Panc1 (cell line): ENCODE data around the gene STOX2. TPM values are rescaled to one million over a fixed set of nuclear protein-coding genes. Genes with fewer than 3 reads are reported as not detected.

Experiments used
- ATAC-seq: fragments of 200-7000 bp; cut with Tn5 transposase; 2 replicates; pipeline ENCODE4 v1.9.1; 2020; ENCODE audit warnings: mild to moderate bottlenecking, moderate library complexity
- BruUV-seq: library from RNA; stranded (reverse); fragments of 400-500 nt; replicated peaks from 2 replicates; lab custom pipeline; 2021; lab: Mats Ljungman, UMichigan
- CTCF ChIA-PET: fragments of 300-600 bp; sonication (Branson Sonifier 250); formaldehyde crosslinking; loops from one replicate; lab custom pipeline; 2022; ENCODE audit warnings: antibody characterized with exemption; lab: Charles Lee
- POLR2A ChIA-PET: fragments of 300-600 bp; sonication (Branson Sonifier 250); formaldehyde crosslinking; loops from one replicate; lab custom pipeline; 2022; ENCODE audit warnings: antibody characterized with exemption; lab: Charles Lee
- DNase-seq: peaks from one replicate; pipeline ENCODE4 v3.0.0-alpha.2; 2010; ENCODE audit warnings: low read depth, low spot score
- H3K27ac ChIP-seq: 2 replicates; pipeline ENCODE4 v1.5.1; 2011; ENCODE audit warnings: mild to moderate bottlenecking, low read length, inconsistent platforms
- H3K27me3 ChIP-seq: fragments of 200-500 bp; sonication (Bioruptor generic); 2 replicates; pipeline ENCODE4 v1.6.0; 2014; ENCODE audit warnings: low read length, inconsistent platforms; ENCODE audit not compliant: control insufficient read depth, insufficient read depth
- H3K36me3 ChIP-seq: fragments of 200-500 bp; sonication (Bioruptor generic); 2 replicates; pipeline ENCODE4 v1.5.1; 2014; ENCODE audit warnings: inconsistent platforms, mild to moderate bottlenecking, low read length, moderate library complexity; ENCODE audit not compliant: control insufficient read depth, insufficient read depth
- H3K4me1 ChIP-seq: 2 replicates; pipeline ENCODE4 v1.5.1; 2011; ENCODE audit warnings: inconsistent platforms, mild to moderate bottlenecking, low read length, moderate library complexity; ENCODE audit not compliant: control insufficient read depth, insufficient read depth
- H3K4me3 ChIP-seq, 2 experiments: 2 replicates each; pipeline ENCODE4 v1.5.1; 2011 to 2012; ENCODE audit warnings: low read depth in 2 of 2, low read length in 2 of 2, mild to moderate bottlenecking in 2 of 2, inconsistent platforms in 1 of 2, moderate library complexity in 1 of 2
- H3K9me3 ChIP-seq: fragments of 200-500 bp; sonication (Bioruptor generic); 2 replicates; pipeline ENCODE4 v1.5.1; 2014; ENCODE audit warnings: low read depth, mild to moderate bottlenecking, inconsistent platforms, low read length, moderate library complexity; ENCODE audit not compliant: control insufficient read depth, insufficient read depth
- POLR2AphosphoS5 ChIP-seq: IDR thresholded peaks from 2 replicates; pipeline ENCODE4 v1.6.1; 2012; ENCODE audit warnings: mild to moderate bottlenecking, low read depth, low read length, moderate library complexity
- REST ChIP-seq, 2 experiments: IDR thresholded peaks; 2 replicates each; pipeline ENCODE4 v1.6.1; 2011 to 2012; ENCODE audit warnings: low read depth in 2 of 2, control low read depth in 1 of 2, low read length in 1 of 2, mild to moderate bottlenecking in 1 of 2, moderate library complexity in 1 of 2; ENCODE audit not compliant: insufficient read depth in 1 of 2
- SIN3A ChIP-seq: IDR thresholded peaks from 2 replicates; pipeline ENCODE4 v1.6.1; 2012; ENCODE audit warnings: low read depth, mild to moderate bottlenecking, low read length, moderate library complexity, borderline replicate concordance; ENCODE audit not compliant: insufficient read depth
- TCF7L2 ChIP-seq: IDR thresholded peaks from 2 replicates; pipeline ENCODE4 v1.6.1; 2011; ENCODE audit warnings: mild to moderate bottlenecking, low read depth, low read length, inconsistent platforms
- in situ Hi-C: cut with HindIII; loops from 2 replicates; pipeline ENCODE4 v1.10.0; 2016; ENCODE audit warnings: low sequenced_read_pairs, low pct_unique_long_range_greater_than_20kb
- intact Hi-C: fragments of 100-400 bp; cut with micrococcal nuclease; formaldehyde crosslinking; loops from one replicate; pipeline ENCODE4 v1.10.0; 2022; ENCODE audit not compliant: unreplicated experiment
- total RNA-seq: library from RNA; stranded (reverse); gene quantifications from one replicate; pipeline ENCODE4 v1.2.1, GENCODE V29; 2021; ENCODE audit not compliant: unreplicated experiment
- TF ChIP-seq, protein P1 (sequence below): fragments of 450-650 bp; IDR thresholded peaks from 2 replicates; pipeline ENCODE4 v1.5.1; 2017; ENCODE audit warnings: mild to moderate bottlenecking

The STOX2 gene
- total RNA-seq, 1 experiment from 2014 or later: 10.6 TPM

DNA sequence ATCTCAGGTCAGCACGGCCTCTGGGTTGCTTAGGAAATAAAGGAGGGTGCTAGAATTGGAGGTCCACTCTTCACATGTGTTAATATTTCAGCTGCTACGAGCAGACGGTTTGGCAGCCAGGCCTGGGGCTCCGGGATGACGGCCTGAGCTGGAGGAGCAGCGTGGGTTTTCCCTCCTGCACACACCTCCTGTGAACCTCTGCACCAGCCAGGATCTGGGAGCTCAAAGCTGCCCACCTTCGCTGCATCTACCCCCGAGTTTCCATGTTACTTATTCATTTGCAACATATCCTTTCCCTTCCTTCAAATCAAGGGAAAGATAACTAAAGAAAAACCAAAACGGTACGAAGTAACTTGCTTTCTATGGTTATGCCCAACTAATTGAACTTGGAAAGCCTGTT, 13.6 kb downstream of the STOX2 start:
- H3K4me3 ChIP-seq: no peak overlapping the region
- BruUV-seq: no TSS peak
- no peak for TF ChIP-seq REST (IDR thresholded peaks at IDR 0.05; ENCODE audit: insufficient read depth in 1 of 2, low read depth in 2 of 2, low read length in 1 of 2)
- no peak for TF ChIP-seq TCF7L2
- no peak for TF ChIP-seq POLR2AphosphoS5
- TF ChIP-seq, protein P1, sequence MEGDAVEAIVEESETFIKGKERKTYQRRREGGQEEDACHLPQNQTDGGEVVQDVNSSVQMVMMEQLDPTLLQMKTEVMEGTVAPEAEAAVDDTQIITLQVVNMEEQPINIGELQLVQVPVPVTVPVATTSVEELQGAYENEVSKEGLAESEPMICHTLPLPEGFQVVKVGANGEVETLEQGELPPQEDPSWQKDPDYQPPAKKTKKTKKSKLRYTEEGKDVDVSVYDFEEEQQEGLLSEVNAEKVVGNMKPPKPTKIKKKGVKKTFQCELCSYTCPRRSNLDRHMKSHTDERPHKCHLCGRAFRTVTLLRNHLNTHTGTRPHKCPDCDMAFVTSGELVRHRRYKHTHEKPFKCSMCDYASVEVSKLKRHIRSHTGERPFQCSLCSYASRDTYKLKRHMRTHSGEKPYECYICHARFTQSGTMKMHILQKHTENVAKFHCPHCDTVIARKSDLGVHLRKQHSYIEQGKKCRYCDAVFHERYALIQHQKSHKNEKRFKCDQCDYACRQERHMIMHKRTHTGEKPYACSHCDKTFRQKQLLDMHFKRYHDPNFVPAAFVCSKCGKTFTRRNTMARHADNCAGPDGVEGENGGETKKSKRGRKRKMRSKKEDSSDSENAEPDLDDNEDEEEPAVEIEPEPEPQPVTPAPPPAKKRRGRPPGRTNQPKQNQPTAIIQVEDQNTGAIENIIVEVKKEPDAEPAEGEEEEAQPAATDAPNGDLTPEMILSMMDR: no peak
- no peak for TF ChIP-seq SIN3A
- no peaks in the 10 kb centered on the region for H3K27me3 ChIP-seq
- H3K27ac ChIP-seq: no peak overlapping the region
- DNase-seq (no peak), ATAC-seq (no peak)
- no peaks in the 10 kb centered on the region for H3K4me1 ChIP-seq
- no peaks in the 10 kb centered on the region for H3K36me3 ChIP-seq
- in situ Hi-C loops (no loop called here), intact Hi-C loops (no loop called here)
- POLR2A ChIA-PET: no interaction called here
- H3K9me3 ChIP-seq: no peaks in the 10 kb centered on the region
- CTCF ChIA-PET: no interaction called here

DNA sequence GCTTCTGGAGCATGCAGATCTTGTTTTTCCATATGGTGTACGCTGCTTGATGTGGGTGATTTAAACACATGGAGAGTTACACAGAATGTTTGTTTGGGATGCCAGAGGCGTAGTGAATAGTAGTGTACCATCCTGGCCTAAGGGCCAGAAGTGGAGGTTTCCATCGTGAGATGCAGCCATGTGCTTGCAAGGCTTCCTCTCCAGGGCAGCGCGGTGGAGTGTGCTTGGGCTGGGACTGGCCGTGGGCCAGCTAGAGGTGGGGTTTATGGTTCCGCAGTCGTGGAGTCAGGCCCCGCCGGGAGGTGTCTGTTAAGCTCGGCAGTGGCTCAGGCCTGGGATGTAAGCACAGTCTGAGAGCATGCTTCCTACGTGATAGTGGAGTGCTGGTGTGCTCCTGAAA, 14.0 kb downstream of the STOX2 start:
- H3K9me3 ChIP-seq: no peaks in the 10 kb centered on the region
- ATAC-seq: no peak
- H3K4me3 ChIP-seq: no peak overlapping the region
- TF ChIP-seq, protein P1: no peak
- TF ChIP-seq TCF7L2: no peak
- TF ChIP-seq SIN3A: no peak
- CTCF ChIA-PET: no interaction called here
- in situ Hi-C loops: no loop called here
- H3K27me3 ChIP-seq: no peaks in the 10 kb centered on the region
- no peaks in the 10 kb centered on the region for H3K36me3 ChIP-seq
- no TSS peak for BruUV-seq
- POLR2A ChIA-PET: no interaction called here
- DNase-seq: no peak
- no peaks in the 10 kb centered on the region for H3K4me1 ChIP-seq
- H3K27ac ChIP-seq: no peak overlapping the region
- intact Hi-C loops: no loop called here
